Neural cell (in vitro differentiated cells): ENCODE results near the gene PCYT2.

Source experiments
- EP300 ChIP-seq: fragments of 450-650 bp; conservative IDR thresholded peaks from 2 replicates; pipeline ENCODE4 v1.6.1; 2014; ENCODE audit warnings: antibody characterized with exemption, mild to moderate bottlenecking, moderate library complexity; ENCODE audit not compliant: poor library complexity, severe bottlenecking
- EZH2 ChIP-seq: fragments of 200-600, 300-800 bp; shearing (Covaris generic), sonication (generic); IDR thresholded peaks from 2 replicates; pipeline ENCODE4 v1.6.1; 2014; ENCODE audit warnings: antibody characterized with exemption, low read length, borderline replicate concordance, mild to moderate bottlenecking; ENCODE audit not compliant: insufficient read depth, poor library complexity, severe bottlenecking
- MXI1 ChIP-seq: fragments of 450-650 bp; conservative IDR thresholded peaks from 2 replicates; pipeline ENCODE4 v1.6.1; 2014; ENCODE audit warnings: antibody characterized with exemption, mild to moderate bottlenecking; ENCODE audit not compliant: poor library complexity, severe bottlenecking
- POLR2AphosphoS5 ChIP-seq: IDR thresholded peaks from 2 replicates; pipeline ENCODE4 v1.6.1; 2012
- RAD21 ChIP-seq: fragments of 450-650 bp; conservative IDR thresholded peaks from 2 replicates; pipeline ENCODE4 v1.6.1; 2014; ENCODE audit warnings: antibody characterized with exemption, mild to moderate bottlenecking, moderate library complexity
- SMC3 ChIP-seq: fragments of 450-650 bp; conservative IDR thresholded peaks from 2 replicates; pipeline ENCODE4 v1.6.1; 2014; ENCODE audit warnings: antibody characterized with exemption, mild to moderate bottlenecking, moderate library complexity; ENCODE audit not compliant: poor library complexity
- TAF1 ChIP-seq: IDR thresholded peaks from 2 replicates; pipeline ENCODE4 v1.6.1; 2012; ENCODE audit warnings: low read depth
- TF ChIP-seq, protein P1 (sequence below): fragments of 450-650 bp; IDR thresholded peaks from 2 replicates; pipeline ENCODE4 v1.5.1; 2014; ENCODE audit warnings: antibody characterized with exemption, mild to moderate bottlenecking, moderate library complexity; ENCODE audit not compliant: poor library complexity, severe bottlenecking
- TF ChIP-seq, protein P2 (sequence below): IDR thresholded peaks from 2 replicates; pipeline ENCODE4 v1.6.1; 2012; ENCODE audit warnings: borderline replicate concordance

DNA sequence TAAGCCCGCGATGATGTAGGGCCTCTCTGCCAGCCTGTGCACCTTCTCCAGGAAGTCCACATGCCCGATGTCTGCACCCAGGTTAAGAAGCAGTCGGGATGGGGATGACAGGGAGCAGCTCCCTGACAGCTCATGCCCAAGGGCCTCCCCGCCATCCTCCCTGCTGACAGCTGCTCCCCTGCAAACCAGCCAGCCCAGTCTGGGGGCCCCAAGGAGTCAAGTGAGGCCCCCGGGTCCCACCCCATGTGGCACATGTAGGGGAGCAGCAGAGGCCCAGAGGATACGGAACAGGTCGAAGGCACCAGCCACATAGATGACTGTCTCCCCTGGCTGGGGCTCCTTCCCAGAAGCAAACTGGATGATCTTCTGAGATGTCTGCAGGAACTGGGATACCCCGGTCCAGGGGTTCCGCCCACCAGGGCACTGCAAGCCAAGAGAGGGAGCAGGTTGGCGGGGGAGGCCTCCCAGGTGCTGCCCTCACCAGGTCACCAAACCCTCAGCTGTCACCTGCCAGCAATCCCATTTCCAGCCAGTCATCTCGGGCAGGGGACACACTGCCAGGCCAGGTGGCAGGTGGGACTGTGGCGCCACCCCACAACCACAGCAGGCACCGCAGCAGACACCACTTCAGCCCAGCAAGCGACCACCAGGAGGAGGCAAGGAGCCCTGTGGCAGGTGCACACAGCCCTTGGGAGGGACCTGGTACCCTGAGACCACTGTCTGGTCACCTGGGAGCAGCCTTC is 4.6 kb downstream of the PCYT2 start:
- TF ChIP-seq, protein P1, sequence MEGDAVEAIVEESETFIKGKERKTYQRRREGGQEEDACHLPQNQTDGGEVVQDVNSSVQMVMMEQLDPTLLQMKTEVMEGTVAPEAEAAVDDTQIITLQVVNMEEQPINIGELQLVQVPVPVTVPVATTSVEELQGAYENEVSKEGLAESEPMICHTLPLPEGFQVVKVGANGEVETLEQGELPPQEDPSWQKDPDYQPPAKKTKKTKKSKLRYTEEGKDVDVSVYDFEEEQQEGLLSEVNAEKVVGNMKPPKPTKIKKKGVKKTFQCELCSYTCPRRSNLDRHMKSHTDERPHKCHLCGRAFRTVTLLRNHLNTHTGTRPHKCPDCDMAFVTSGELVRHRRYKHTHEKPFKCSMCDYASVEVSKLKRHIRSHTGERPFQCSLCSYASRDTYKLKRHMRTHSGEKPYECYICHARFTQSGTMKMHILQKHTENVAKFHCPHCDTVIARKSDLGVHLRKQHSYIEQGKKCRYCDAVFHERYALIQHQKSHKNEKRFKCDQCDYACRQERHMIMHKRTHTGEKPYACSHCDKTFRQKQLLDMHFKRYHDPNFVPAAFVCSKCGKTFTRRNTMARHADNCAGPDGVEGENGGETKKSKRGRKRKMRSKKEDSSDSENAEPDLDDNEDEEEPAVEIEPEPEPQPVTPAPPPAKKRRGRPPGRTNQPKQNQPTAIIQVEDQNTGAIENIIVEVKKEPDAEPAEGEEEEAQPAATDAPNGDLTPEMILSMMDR: no peak
- no peak for TF ChIP-seq POLR2AphosphoS5
- TF ChIP-seq, protein P2, sequence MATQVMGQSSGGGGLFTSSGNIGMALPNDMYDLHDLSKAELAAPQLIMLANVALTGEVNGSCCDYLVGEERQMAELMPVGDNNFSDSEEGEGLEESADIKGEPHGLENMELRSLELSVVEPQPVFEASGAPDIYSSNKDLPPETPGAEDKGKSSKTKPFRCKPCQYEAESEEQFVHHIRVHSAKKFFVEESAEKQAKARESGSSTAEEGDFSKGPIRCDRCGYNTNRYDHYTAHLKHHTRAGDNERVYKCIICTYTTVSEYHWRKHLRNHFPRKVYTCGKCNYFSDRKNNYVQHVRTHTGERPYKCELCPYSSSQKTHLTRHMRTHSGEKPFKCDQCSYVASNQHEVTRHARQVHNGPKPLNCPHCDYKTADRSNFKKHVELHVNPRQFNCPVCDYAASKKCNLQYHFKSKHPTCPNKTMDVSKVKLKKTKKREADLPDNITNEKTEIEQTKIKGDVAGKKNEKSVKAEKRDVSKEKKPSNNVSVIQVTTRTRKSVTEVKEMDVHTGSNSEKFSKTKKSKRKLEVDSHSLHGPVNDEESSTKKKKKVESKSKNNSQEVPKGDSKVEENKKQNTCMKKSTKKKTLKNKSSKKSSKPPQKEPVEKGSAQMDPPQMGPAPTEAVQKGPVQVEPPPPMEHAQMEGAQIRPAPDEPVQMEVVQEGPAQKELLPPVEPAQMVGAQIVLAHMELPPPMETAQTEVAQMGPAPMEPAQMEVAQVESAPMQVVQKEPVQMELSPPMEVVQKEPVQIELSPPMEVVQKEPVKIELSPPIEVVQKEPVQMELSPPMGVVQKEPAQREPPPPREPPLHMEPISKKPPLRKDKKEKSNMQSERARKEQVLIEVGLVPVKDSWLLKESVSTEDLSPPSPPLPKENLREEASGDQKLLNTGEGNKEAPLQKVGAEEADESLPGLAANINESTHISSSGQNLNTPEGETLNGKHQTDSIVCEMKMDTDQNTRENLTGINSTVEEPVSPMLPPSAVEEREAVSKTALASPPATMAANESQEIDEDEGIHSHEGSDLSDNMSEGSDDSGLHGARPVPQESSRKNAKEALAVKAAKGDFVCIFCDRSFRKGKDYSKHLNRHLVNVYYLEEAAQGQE: no peak
- no peak for TF ChIP-seq EZH2
- TF ChIP-seq EP300: no peak
- TF ChIP-seq MXI1: no peak
- no peak for TF ChIP-seq RAD21
- TF ChIP-seq TAF1: no peak
- no peak for TF ChIP-seq SMC3
